DOHH2 (cell line): Measurements from ENCODE around the gene SLC4A11.

Source experiments
- CTCF ChIP-seq: fragments of 200-600 bp; sonication (generic); IDR thresholded peaks from one replicate; pipeline ENCODE4 v1.5.1; 2014; ENCODE audit warnings: antibody characterized with exemption, mild to moderate bottlenecking, low read depth, low read length; ENCODE audit not compliant: poor library complexity, severe bottlenecking
- EZH2phosphoT487 ChIP-seq: fragments of 200-600 bp; sonication (generic); IDR thresholded peaks from 2 replicates; pipeline ENCODE4 v1.6.1; 2017; ENCODE audit warnings: borderline replicate concordance, mild to moderate bottlenecking, antibody characterized with exemption, low read length, moderate library complexity, mixed read lengths

GRCh38 chr20:3181270-3181669 is 57.7 kb downstream of the SLC4A11 start:
- no peak for TF ChIP-seq CTCF
- no peak for TF ChIP-seq EZH2phosphoT487
